Measurements from ENCODE around the gene OR10A6.

Gene OR10A6

DNA sequence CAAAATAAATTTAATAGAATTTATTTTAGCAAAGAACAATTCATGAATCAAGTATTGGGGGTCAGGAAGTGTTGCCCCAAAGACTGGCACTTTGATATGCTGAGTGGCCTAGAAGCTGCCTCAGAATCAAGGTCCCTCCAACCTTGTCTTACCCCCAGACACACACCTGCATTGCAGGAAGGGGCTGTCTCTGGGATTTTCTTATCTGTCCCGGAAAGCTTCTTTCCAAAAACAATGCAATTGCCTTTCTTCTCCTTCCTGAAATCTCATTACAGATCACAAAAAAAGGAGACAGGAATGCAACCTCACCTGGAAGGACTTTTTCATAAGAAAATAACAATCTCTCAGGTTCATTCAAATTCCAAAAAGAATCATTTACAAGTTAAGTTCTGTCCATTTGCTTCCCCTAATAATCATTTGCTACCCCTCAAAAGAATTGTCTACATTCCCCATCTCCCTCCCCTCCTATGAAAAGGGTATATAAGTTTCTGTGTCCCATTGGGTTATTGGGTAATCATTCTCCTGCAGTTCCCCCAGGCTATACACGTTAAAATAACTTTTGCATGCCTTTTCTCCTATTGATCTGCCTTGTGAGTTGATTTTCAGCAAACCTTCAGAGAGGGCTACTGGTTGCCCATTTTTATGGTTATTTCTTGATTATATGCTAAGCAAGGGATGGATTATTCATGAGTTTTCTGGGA lies 21.3 kb downstream of the OR10A6 start:
- no peak for DNase-seq (ENCODE audit: low read depth)

- DNase-seq (ENCODE audit: low read depth), result no peak
Measured at GRCh38 chr11:7907121-7907520, 23.9 kb downstream of the OR10A6 start.

DNA sequence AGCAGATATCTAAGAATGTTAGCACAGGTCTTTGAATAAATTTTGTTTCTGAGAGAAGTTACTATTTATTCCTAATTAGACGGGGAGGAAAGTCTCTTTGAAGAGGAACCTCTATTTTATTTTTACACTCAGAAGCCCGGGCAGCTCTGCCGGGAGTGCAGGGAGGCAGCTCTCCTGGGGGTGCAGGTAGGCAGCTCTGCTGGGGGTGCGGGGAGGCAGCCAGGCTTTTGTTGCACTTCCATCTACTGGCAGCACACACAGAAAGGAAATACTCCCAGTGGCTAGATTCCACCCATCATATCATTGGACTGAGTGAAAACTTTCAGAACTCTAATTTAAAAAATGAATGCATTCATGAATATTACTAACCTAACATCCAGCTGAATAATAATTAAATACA lies 24.6 kb downstream of the OR10A6 start:
- DNase-seq (ENCODE audit: low read depth), result no peak

DNA sequence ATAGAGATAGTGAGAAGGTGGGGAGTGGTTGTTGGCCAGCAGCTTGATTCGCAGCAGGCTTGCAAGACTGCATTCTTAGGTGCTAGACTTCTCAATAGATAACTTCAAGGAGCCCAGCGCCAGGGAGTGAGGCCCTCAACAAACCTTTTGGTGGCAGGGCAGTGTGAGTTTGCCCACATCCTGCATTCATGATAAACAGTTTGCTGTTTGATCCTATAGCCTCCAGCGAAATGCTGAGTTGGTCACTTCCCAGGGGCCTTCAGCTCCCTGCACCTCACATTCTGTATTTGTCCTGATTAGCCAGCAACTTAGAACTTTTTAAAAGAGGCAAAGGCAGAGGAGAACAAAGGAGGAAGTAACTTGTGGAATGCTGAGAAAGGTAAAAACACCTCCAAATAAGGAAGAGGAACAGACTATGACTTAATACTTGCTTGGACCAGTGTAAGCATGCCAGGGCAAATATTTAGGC lies 25.1 kb downstream of the OR10A6 start:
- no peak for DNase-seq (ENCODE audit: low read depth)

- DNase-seq (ENCODE audit: low read depth), result no peak
Measured at GRCh38 chr11:7905549-7905948, 25.5 kb downstream of the OR10A6 start.

DNA sequence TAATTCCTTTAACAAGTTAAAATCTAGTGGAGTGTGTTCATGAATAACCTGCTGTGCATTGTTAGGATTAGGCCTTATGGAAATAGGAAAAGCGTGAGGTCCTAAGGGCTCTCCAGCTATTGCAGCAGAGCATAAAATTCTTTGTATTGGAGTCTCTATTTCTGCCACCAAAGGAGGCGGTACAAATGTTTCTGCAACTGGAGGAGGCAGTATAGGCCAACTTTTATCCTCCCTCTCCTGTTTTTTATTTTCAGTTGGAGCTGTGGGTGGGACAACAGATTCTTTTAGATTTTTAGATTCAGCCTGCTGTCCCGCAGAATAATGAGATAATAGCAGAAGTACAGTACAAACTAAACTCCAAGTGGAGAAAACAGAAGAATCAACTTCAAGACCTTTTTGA lies 26.2 kb downstream of the OR10A6 start:
- peak; percentile 65 for DNase-seq (ENCODE audit: low read depth)

GRCh38 chr11:7903940-7904339 lies 27.1 kb downstream of the OR10A6 start:
- DNase-seq (ENCODE audit: low read depth), result no peak

GRCh38 chr11:7901319-7901854 lies 29.7 kb downstream of the OR10A6 start:
- no peak for DNase-seq (ENCODE audit: low read depth)

GRCh38 chr11:7900686-7901085 lies 30.4 kb downstream of the OR10A6 start:
- DNase-seq (ENCODE audit: low read depth), result no peak

GRCh38 chr11:7899418-7899817 lies 31.6 kb downstream of the OR10A6 start:
- DNase-seq (ENCODE audit: low read depth), result no peak

DNA sequence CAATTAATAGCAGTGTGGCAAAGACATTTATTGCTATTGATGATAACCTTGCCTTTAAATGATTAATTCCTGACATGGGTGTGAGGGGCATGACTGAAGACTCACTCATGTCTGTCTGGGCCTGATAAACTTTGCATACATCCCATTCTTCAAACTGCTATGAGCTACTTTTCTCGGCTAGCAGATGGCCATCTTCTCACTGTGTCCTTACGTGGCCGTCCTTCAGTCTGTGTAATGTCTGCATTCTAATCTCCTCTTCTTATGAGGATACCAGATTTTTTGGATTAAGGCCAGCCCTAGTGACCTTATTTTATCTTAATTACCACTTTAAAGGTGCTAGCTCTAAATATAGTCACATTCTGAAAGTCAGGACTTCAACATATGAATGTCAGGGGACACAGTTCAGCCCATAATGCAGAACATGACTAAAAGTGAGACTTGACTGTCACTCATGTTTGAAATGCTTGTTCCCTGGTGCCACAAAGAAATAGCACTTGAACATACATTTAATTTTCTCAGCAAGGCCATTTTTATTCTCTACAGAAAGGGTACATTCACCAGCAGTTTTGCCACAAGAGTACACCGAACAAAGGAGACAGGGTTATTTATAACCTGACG lies 32.3 kb downstream of the OR10A6 start:
- DNase-seq (ENCODE audit: low read depth), result no peak

DNA sequence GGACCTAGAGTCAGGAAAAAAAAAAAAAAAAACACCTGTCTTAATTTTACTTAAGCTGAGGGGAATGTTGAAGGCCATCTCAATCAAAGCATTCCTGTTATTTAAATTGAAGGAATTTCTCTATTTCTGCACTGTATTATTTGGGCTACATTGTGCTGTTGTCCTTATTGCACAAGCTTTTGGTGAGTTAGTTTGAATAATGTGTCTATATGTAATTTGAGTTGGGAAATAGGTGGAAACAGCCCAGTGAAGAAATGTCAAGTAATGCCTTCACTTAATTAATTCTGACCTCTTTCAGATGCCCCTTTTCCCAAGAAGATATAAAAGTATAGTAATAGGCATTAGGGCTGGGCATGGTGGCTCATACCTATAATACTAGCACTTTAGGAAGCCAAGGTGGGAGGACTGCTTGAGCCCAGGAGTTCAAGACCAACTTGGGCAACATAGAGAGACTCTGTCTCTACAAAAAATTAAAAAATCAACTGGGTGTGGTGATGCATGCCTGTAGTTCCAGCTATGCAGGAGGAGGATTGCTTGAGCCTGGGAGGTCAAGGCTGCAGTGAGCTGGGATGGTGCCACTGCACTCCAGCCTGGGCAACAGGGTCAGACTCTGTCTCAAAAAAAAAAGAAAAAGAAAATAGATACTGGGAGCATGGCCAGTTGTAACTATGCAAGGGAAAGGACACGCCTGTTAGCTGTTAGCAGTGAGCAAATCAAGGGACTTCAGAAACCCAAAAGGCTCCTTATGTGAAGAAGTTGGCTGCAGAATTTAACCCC lies 34.9 kb downstream of the OR10A6 start:
- DNase-seq (ENCODE audit: low read depth), result peak; percentile 59

DNA sequence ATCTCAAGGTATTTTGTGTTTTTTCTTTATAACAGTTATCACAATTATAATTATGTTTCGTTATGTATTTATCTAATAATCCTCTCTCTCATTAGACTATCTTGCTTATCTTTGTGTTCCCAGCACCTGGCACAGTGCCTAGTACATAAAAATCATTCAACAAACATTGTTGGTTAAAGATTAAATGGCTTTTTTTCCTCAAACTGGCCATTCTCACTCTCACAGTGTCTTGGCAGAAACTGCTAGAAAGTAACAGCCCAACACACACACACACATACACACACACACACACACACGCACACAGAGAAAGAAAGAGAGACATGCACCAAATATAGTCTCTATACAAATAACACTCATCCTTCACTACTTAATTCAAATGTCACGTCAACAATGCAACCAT lies 36.8 kb downstream of the OR10A6 start:
- no peak for DNase-seq (ENCODE audit: low read depth)

GRCh38 chr11:7893796-7894195 lies 37.3 kb downstream of the OR10A6 start:
- no peak for DNase-seq (ENCODE audit: low read depth)

DNA sequence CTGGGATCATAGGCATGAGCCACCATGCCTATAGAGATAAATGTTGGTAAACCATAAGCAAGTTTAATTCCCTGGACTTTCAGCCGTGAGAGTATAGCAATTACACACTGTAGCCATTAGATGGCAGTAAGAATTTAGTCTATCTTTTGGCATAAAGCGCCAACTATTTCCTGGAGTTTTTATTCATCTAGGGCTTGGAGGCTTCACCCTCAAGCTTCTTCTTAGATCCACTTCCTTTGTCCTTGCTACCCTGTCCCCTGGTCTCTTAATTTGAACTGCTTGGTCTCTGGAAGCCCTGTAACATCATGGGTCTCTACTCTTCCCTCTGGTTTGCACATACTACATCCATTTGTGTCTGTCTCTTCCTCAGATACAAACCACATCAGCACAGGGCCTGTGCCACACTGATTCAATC lies 38.2 kb downstream of the OR10A6 start:
- DNase-seq (ENCODE audit: low read depth), result peak; percentile 54

- peak; percentile 90 for DNase-seq (ENCODE audit: low read depth)
Measured at GRCh38 chr11:7892059-7892699, 38.9 kb downstream of the OR10A6 start.

- peak; percentile 39 for DNase-seq (ENCODE audit: low read depth)
Measured at GRCh38 chr11:7890417-7891172, 40.5 kb downstream of the OR10A6 start.

DNA sequence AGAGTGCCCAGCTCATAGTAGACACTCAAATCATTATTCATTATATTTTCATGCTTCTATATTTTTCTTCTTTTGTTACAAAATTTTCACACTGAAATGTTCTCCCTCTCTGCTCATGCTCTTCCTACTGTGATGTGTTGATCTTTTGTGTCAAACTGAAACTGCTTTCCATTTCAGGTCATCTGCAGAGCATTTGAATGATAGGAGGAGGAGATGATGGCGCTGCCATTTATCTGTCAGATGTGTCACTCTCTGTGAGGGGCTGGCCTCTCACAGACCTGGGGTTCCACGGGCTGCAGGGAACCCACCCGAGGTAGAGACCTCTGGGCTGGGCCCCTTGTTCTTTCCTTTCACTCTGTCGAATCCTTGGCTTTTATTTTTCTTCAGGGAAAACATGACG lies 41.1 kb downstream of the OR10A6 start:
- DNase-seq (ENCODE audit: low read depth), result no peak

DNA sequence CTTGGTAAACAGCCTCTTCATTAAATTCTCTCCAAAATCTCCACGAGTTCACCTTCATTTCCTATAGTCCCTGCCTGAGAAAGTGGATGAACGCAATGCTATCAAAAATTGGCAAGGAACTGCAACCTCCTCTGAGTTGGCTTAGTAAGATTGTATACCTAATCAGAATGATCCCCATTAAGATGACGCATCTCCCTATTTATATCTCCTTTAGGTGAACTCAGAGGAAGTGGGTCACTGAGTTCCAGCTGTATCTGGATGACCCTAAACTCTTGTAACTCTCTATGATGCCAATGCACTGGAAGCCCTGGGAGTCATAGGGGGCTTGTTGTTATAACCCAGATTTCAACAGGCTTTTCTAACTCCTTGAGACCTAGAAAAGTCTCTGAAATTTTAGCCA lies 48.2 kb downstream of the OR10A6 start:
- no peak for DNase-seq (ENCODE audit: low read depth)
